ACHN (cell line): ENCODE data around the gene TOX2.
A peak's percentile ranks its signal among the peaks of the same experiment; 100 is the strongest.

Experiments used
- DNase-seq: peaks from one replicate; pipeline ENCODE4 v3.0.0-alpha.2; 2015
- in situ Hi-C: cut with HindIII; loops from 2 replicates; pipeline ENCODE4 v1.10.0; 2017; ENCODE audit warnings: low sequenced_read_pairs, low pct_ligation_motif_present, low pct_unique_long_range_greater_than_20kb

The TOX2 gene

DNA sequence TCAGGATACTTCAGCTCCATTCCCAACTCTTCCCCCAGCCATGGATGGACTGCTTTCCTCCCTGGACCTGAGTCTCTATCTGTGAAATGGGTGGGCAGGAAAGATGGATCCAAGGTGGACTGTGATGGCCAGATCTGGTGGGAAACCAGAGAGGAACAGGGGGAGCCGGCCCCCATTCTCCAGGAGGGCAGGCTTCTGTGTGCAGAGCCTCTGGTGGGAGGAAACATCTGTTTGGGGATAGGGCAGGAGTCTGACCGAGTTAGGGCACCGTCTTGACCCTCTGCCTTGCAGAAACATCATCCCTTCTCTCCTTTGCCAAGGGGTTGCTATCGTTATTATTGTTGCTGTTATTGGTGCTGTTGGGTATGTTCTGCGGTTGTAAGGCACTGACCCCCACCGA lies 91.5 kb downstream of the TOX2 start:
- DNase-seq: no peak
- in situ Hi-C loops: no loop called here

DNA sequence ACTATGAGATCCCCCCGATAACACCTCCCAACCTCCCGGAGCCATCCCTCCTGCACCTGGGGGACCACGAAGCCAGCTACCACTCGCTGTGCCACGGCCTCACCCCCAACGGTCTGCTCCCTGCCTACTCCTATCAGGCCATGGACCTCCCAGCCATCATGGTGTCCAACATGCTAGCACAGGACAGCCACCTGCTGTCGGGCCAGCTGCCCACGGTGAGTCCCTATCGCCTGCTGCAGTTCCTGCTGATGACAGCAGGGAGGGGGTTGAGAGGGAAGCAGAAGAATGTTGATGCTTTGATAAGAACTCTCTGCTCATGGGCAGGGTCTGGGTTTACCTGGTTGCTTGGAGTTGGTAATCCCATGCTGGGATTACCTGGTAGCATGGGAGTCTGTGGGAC lies 91.9 kb downstream of the TOX2 start:
- in situ Hi-C loops: no loop called here
- DNase-seq: no peak

DNA sequence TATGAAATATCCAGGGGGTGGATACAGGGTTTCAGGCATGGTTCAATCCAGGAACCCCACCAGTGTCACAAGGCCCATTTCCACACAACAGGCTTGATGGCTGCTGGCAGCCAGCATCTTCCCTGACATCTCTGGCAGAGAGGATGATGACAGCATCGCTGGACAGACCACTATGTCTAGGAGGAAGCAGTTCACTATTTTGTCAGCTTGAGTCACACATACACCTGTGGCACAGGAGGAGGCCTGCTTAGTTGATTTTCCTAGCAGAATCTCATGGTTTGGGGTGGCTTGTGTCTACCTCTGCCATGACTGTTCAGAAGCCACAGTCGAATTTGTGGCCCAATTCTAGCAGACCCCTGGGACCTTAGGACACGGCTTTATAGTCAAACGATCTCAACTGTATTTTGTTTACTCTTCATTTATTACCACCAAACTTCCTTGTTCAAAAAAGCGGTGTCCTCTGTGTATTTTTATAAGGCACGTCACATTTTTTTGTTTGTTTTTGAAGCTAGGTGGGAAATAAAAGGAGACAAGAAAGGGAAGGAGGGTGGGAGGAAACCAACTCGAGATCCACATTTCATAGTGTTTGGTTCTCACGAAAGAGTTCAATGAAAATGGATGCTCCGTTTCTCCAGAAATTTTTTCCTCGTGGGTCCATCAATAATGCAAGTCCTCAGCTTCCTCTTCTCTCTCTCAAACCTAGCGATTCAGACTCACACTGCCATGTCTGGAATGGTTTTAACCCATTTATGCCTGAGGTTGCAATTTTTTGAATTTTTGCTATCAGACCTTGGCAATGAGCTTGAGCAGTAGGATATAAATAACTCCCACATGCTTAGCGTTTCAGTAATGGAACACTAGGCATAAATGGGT lies 94.4 kb downstream of the TOX2 start:
- in situ Hi-C loops: no loop called here
- DNase-seq: no peak

DNA sequence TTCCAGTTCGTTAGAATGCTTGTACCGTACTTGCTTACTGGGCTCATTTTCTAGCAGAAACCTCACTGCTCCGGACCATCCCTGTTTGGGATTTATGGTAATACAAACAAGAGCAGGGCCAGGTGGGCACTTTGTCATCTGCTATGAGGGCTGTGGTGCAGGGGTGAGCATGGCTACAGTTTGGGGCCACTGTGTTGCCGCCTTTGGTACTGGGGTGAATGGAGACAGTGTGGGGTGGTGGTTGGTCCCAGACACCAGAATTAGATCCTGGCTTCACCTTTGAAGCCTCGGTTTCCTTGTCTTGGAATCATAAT lies 95.0 kb downstream of the TOX2 start:
- in situ Hi-C loops: no loop called here
- no peak for DNase-seq

DNA sequence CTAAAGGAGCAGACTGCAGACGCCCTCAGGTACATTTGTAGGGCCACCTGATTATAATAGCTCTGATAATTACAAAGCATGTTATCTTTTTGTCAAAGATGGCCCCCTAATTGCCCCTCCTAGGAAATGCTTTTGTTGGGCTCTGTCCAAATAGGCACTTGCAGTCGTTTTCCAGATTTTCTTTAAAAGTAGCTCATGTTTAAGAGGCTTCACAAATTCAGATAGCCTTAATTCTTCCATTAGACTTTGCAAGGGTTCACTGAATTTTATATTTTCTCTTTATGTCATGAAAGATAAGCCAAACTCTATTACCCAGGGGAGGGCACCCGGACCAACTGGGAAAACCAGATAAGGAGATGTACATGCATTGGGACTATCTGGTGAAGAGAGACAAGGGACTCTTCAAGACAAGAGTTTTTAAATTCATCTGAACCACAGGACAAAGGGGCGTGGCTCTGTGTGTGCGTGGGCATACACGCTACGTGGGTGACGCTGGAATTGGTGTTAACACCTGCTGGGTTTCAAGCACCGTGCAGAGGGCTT lies 95.6 kb downstream of the TOX2 start:
- in situ Hi-C loops: no loop called here
- no peak for DNase-seq

DNA sequence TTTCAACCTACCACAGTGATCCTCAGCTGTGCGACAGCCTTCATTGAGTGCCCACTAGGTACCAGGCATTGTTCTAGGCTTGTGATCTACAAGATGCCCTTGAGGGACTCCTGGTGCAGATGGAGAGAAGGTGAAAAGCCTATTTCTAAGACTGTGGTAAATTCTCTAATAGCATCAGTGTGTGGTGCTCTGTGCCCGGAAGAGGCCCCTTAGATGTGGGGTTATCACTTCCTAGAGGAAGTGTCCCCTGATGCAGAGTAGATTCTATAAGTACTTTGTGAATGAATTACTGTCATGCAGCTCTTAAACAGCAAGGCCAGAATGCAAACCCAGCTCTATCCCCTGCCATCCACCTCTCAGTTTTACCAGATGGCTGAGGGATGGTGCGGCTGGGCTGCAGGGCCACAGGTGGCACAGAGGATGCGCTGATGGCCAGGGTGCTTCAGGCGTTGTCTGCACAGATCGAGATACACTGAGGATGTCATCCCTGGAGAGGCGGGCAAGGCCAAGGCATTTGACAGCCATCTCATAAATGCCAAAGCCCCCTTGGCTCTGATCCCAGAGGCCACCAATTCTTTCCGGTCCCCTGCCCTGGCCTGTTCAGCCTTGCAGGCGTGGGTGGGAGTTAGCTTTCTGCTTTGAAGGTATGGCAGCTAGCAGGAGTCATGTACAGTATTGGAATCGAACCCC lies 96.7 kb downstream of the TOX2 start:
- in situ Hi-C loops: no loop called here
- no peak for DNase-seq

DNA sequence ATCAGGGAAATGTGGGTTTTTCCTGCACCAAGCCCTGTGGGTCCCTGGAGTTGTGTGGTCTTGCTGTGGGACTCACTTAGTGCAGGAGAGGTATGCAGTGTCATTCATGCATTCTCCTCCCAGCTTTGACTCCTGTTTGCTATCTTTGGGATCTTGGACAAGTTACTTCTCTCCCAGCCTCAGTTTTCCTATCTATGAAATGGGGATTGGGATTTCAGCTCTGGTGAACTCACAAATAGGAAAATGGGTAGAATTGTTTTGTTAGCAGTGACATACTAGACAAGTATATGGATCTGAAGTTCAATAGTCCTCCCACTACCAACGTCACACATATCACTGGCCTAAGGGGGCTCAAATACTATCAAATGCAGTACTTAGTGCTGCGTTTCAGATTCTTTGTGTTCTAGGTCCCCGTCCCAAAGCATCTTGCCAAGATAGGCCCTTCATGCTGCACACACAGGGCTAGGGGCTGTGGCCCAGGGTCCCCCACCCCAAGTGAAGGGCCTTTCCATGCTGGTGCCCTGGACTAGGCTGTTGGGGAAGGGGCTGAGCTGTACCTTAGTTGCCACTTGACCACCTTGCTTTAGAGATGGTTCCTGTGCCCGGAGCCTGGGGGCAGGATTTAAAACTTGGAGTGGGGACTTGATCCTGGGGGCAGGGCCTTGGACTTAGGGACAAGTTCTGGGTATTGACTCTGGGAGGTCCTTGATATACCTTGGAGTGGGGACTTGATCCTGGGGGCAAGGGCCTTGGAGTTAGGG lies 98.0 kb downstream of the TOX2 start:
- in situ Hi-C loops: no loop called here
- no peak for DNase-seq

DNA sequence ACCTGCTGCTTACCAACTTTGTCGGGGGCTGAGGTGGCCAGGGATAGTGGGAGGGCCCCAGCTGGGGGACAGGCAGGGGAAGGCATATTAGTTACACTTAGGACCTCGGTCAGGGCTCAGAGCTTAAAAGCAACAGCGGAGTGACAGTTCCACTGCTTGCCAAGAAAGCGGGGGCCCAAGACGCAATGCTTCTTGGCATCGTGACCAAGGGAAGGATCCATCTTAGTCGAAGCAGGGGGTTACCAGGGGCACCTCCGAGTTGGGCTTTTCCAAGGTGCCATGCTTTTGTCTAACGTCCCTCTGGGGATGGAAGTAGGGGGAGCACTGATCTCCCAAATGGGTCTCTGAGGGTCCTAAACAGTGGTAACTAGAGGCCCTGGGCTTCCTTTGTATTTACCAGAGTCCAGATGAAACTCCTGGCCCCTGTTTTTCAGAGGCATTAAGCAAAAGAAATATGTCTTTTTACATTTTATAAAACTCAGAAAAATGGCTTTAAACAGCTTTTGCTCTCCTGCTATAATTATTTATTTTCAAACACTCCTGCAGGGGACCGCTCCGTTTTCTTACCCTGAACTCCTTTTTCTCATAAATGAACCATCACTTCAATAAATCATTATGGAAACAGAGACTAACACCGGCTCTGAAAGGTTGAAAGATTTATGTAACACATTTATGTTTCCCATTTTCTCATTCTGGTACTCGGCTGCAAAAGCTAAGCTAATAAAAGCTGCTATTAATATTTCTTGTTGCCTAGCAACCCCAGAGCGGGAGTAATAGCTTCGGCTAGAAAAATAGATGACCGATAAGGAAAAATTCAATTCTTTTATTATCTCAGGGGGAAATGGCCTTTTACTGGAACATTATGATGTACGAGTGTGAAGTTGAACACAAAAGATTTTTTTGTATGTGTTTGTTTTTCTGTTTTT lies 100.4 kb downstream of the TOX2 start:
- in situ Hi-C loops: no loop called here
- no peak for DNase-seq

DNA sequence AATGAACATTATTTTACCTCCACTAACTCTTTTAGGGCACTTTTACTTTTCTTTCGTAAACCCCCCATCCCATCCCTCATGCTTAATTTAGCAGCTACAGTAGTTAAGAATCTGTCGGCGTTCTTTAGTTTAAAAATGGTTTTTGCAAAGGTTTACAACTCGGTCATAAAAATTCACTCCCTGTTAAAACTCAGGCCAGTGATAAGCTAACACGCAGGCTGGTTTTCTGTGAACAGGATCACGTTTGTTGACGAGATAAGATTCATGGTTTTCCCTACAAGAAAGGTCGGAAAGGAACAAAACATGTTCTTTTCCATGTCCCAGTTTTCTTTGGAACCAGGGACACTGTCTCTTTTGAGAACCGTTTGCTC lies 101.1 kb downstream of the TOX2 start:
- DNase-seq: no peak
- in situ Hi-C loops: no loop called here

DNA sequence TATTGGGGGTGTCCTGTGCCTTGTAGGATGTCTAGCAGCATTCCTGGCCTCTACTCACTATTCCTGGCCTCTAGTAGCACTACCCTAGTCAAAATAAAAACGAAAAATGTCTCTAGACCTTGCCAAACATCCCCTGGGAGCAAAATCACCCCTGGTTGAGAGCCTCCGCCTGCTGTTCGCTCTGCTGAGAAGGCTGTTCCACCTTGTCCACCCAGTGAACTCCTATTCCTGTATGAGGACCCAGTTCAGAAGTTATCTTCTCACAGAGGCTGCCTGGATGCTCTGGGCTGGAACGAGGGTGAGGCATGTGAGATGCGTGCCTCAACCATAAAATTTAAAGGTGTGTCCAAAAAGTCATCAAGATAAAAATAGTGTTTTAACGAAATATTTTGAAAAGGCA lies 101.9 kb downstream of the TOX2 start:
- in situ Hi-C loops: no loop called here
- DNase-seq: no peak

DNA sequence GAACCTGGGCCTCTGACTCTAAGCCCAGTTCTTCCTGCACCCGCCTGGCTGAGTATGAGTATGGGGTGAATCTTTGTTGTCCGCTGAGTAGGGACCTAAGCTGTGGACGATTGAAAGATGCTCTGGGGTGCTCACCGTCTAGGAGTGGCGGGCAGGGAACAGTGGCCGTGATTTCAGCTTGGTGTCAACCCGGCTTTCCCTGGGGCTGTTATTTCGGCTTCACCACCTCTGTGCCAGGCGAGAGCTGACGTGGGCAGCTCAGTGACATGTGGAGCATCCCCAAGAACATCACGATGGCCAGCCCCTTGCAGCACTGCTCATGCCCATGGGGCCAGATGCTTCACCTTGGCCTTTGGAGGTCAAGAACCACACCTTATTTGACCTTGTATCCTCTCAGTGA lies 102.6 kb downstream of the TOX2 start:
- in situ Hi-C loops: no loop called here
- DNase-seq: no peak

DNA sequence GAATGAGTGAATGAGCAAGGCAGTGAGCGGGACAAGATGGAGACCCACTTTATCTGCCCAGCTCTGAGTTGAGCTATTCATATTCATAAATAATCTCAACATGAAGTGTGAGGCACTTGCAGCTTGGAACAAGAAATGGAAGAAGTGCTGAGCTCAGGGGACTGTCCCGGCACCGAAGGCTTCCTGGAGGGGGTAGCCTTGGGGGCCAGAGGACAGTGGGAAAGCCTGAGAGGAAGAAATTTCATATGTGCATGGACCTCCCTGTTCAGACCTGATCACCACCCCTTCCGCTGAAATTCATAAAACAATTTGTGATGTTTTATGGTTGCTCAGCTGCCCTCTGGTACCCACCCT lies 103.2 kb downstream of the TOX2 start:
- in situ Hi-C loops: no loop called here
- DNase-seq: no peak

DNA sequence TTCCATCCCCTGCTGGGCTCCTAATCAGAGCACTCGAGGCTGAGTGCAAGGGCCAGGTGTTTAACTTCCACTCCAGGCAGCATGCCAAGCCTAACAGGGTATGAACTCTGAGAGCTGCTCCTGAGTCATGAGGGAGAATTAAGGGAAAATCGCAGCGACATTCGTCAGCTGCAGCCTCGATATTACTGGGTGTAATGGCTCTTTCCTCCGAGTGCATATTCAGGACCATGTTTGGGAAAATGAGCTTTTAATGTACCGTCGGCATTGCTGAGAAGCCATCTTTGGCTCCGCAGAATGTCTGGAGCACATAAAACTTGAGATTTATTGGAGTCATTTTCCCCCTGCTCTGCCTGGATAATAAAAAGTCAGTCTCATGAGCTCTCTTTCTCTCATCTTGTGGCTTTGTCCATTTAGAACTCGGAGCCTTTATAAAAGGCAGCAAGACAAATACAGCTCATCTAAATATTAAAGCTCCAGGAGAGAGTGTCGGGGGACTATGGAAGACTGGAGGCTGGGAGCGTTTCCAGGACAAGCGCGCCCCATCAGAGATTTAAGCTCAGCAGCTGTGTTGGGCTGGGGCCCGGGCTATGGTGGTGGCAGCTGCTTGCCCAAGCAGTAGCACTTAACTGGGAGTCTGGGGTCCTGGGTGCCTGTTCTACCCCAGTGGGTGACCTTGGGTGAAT lies 103.7 kb downstream of the TOX2 start:
- DNase-seq: peak; percentile 75

DNA sequence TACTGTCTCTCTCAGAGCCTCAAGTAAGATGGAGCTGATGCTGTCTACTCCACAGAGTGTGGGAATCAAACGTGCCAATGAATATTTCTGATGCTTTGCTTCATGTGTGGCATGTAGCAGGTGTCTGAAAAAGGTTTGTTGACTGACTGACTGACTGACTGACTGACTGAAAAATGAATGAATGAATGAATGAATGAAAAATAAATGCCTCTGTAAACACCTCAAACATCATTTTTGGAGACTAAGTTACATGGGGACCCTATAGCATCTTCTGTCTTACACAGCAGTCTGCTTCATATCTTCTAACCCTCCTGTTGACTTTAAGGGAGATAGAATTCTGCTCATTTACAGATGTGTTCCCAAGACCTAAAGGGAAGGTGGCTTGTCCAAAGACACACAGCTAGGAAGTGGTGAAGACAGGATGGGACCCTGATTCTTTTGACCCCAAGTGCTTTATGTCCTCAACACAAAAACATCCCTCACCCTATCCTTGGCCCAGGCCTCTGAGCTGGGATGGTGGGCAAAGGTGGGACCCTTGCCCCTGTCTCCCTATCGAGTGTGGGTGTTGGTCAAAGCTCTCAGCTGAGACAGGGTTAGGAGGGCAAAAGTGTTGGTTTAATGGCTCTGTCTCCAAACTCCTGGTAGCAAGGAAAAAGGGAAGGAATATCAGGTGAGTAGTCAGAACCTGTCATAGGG lies 104.4 kb downstream of the TOX2 start:
- DNase-seq: no peak
- in situ Hi-C loops: no loop called here

More for the DNA sequence above, 103.7 kb downstream of the TOX2 start:
- in situ Hi-C loops: no loop called here

DNA sequence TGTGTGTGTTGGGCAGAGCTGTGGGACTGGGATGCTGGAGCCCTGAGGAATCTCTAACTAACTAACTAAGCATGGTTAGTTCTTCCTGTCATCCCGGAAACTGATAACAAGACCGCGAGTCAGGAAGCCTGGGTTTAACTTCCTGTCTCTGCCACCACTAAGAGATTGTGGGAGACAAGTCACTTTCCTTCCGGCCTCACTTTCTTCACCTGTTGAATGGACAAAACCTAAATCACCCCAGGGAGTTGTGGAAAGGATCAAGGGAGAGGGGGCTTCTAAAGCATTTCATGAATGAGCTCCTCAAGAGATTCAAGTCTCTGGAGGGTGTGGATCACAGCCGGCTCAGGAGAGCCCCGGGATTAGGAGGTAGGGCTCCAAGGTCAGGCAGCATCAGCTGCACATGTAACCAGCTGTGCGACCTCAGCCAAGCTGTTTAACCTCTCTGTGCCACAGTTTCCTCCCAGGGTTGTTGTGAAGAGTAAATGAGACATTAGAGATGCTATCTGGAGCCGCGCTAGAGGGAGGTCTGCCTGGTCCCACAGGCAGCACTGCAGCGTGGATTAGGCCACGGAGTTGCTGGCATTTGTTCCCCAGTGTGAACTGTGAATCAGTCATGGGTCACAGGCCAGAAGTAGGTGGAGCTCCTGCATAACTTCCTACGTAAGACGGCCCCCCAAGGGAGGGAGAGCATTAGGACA lies 105.1 kb downstream of the TOX2 start:
- in situ Hi-C loops: no loop called here
- DNase-seq: no peak

DNA sequence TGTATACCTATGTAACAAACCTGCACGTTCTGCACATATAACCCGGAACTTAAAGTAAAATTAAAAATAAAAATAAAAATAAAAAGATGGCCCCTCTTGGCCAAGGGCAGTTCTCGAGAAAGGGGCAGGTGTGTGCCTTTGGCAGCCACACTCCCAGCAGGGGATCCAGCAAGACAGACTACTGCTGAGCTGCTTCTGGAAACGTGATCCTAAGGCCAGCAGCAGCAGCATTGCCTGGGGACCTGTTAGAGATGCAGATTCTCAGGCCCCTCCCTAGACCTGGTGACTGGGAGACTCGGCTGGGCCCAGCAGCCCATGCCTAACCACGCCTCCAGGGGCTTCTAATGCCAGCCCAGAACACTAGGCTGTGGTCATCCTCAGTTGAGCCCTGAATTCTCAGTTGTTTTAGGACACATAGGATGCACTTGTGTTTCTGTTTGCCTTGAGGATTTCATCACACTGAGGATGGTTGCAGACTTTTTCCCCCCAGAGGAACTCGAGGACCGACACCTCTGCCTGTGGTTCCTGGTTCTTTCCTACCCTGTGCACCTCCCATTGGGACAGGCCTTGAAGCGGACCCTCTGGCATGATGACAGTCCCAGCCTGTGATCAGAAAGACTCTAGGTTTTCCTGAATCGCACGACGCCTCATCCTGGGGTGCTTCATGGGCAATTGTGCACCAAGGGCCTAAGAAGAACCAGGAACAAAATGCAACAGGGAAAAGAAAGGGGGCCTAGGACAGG lies 105.9 kb downstream of the TOX2 start:
- in situ Hi-C loops: no loop called here
- no peak for DNase-seq
